ENCODE data around the gene HABP2.

Gene HABP2

GRCh38 chr10:113600569-113600968 is 47.7 kb downstream of the HABP2 start:
- in situ Hi-C loops (cut with HindIII; ENCODE audit: low sequenced_read_pairs): no loop called here

DNA sequence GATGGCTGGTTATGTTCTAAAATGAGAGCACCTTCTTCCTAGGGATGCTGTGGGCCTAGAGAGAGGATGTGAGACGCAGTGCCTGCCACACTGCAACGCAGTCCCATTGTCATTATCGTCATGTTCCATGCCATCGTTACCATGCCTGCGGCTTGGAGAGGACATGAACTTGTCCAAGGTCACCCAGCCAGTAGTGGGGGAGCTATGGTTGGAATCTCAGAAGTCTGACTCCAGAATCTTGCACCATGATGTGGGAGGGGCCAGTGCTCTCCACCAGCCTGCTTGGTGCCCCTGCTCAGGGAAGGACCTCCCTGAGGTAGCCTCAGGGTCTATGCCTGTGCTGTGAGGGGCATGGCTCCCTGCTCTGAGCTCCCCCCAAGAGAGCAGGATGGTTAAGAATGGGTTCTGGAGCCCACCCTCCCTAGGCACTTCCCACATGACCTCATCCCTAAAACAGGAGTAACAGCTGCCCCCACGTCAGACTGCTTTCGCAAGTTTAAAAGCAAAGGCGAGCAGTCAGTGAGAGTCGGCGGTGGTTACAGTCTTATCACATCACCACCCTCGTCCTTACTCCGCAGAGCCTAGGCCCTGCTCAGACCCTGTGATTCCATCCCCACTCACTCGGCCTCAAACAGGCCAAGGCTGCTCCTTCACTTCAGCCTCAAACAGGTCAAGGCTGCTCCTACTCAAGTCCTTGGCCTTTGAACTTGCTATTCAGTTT is 50.4 kb downstream of the HABP2 start:
- in situ Hi-C loops (cut with HindIII; ENCODE audit: low sequenced_read_pairs): no loop called here

- in situ Hi-C loops (cut with HindIII; ENCODE audit: low sequenced_read_pairs): no loop called here
Measured at GRCh38 chr10:113604572-113604971, 51.7 kb downstream of the HABP2 start.

GRCh38 chr10:113605268-113605978 is 52.6 kb downstream of the HABP2 start:
- in situ Hi-C loops (cut with HindIII; ENCODE audit: low sequenced_read_pairs): no loop called here

- in situ Hi-C loops (cut with HindIII; ENCODE audit: low sequenced_read_pairs): no loop called here
Measured at GRCh38 chr10:113609704-113610108, 56.9 kb downstream of the HABP2 start.

GRCh38 chr10:113610631-113611601 is 58.1 kb downstream of the HABP2 start:
- in situ Hi-C loops (cut with HindIII; ENCODE audit: low sequenced_read_pairs): no loop called here

DNA sequence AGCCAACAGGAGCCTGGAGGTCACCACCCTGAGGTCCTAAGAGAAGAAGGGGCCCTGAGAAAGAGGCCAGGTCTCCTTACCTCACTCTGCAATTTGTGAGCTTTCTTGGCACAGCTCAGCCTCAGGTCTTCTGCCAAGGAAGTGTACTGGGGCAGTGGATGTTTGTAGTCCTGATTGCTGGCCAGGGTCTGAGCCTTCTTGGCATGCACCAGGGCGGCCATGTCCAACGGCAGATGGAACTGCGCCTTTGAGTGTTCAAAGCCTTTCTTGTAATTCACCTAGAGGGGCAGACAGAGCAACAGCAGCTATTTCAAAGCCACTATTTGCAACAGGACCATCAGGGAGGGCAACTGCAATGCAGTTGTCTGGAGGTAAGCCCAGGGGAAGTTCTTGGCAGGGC is 59.3 kb downstream of the HABP2 start:
- in situ Hi-C loops (cut with HindIII; ENCODE audit: low sequenced_read_pairs): no loop called here

- in situ Hi-C loops (cut with HindIII; ENCODE audit: low sequenced_read_pairs): no loop called here
Measured at GRCh38 chr10:113613427-113613826, 60.6 kb downstream of the HABP2 start.

DNA sequence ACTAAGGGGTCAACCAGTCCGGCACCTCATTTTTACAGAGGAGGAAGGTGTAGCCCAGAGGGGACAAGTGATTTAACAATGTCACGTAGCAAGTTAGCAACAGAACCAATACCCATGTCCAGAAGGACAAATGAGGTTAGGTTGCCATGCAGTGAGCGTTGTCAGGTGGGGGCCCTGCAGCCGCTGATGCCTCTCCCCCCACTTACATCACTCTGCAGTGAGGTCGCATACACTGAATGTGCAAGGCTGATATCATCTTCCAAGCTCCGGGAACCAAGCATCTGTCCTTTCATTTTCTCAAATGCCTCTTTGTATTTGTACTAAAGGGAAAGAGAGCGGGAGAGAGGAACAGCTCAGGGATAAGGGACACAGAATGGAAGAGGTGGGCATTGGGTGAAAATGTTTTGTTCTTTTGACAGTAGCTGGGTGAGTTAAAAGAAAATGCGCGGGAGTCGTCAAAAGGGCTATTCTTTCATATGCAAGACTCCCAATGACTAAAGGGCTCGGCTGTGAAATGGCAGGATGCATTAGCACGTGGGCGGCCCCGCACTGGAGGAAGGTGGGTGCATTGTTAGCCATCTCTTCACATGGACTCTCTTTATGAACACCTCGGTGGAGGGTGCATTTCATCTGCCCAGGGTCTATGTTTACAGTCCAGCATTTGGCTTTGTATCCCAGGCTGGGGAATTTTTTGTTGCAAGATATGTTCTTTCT is 61.3 kb downstream of the HABP2 start:
- in situ Hi-C loops (cut with HindIII; ENCODE audit: low sequenced_read_pairs): no loop called here

DNA sequence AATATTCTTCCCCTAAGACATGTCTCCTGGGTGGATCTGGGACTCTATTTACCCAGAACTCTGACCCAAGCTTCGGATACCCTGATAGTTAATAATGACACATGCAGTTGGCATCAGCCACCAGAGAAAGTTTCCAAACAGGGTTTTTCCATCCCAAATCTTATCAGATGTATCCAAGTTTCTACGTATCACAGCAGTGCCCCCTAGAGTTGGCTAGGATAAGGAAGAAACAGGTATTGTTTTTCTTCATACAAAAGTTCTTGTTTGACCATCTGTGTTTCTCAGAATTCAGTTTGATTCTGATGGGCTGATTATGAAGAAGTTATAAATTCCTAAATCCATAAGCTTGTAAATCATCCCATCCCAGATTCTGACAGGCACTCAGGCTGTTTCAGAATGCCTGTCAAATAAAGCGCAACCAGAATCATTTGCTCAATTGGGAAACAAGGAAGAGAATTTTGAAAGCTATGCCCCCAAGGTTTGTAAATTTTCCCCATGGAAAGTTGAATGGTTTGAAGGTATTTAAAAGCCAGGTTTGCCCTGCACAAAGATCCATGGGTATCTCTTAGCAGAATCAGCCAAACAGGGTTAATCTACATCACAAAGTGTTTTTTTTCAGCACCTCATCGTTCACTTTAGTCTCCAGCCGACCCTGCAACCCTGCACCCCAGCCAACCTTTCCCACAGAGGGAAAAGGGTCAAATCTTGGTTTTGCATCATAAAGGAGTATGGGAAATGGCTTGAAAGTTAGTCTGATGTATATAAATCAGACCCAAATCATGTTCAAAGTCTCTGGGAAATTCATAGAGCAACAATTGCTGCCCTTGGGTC is 63.6 kb downstream of the HABP2 start:
- in situ Hi-C loops (cut with HindIII; ENCODE audit: low sequenced_read_pairs): no loop called here

GRCh38 chr10:113617086-113617485 is 64.2 kb downstream of the HABP2 start:
- in situ Hi-C loops (cut with HindIII; ENCODE audit: low sequenced_read_pairs): no loop called here

GRCh38 chr10:113618338-113618737 is 65.5 kb downstream of the HABP2 start:
- in situ Hi-C loops (cut with HindIII; ENCODE audit: low sequenced_read_pairs): no loop called here

DNA sequence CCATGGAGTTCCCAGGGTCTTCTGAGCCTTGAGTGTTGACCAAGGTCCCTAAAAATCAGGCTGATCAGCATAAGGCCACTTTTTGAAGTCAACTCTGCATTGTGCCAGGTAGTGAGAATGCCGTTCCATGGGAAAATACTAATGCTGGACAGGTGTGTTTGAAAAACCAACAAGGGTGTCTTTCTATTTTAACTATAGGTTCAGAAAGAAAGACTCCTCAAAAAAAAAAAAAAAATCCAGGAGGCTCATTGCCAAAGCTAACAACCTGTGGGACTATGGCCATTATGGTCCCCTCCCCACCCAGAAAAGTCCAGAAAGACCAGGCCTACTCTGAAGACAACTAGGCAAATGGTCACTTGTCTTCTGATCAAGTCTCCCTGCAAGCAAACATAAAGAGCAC is 66.5 kb downstream of the HABP2 start:
- in situ Hi-C loops (cut with HindIII; ENCODE audit: low sequenced_read_pairs): no loop called here

DNA sequence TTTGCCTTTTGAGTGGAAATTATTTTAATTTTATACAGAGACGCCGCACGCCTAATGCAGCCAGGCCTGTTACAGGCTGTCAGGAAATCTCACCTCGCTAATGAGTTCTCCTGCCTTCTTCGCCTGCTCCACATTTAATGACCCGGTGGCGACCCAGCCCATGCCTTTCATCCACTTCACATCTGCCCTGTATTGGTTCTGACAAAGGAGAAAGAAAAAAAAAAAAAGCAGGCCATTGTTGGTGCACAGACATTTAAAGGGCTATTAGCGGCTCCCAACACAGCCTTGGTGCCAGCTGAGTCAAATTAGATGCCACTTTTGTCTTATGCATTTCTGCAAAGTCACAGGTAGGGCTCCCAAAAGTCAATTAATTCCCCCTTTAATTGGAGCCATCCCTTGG is 67.7 kb downstream of the HABP2 start:
- in situ Hi-C loops (cut with HindIII; ENCODE audit: low sequenced_read_pairs): no loop called here

DNA sequence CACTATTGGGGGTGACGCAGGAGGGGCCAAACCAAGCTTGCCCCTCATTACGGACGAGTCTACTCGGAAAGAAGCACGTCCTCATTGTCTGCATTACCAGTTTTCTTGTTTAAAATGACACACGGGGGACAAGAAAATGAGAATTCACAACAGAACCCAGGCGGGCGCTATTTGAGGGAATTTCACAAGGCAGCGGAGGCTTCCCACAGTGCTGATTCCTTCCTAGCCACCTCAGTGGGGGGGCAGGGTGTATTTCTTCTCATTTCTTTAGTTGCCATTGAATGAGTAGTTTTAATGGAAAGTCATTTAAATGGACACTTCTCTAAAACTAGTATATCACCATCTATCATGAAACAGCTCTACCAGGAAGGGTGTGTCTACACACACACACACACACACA is 68.1 kb downstream of the HABP2 start:
- in situ Hi-C loops (cut with HindIII; ENCODE audit: low sequenced_read_pairs): no loop called here

GRCh38 chr10:113621799-113622198 is 68.9 kb downstream of the HABP2 start:
- in situ Hi-C loops (cut with HindIII; ENCODE audit: low sequenced_read_pairs): no loop called here

DNA sequence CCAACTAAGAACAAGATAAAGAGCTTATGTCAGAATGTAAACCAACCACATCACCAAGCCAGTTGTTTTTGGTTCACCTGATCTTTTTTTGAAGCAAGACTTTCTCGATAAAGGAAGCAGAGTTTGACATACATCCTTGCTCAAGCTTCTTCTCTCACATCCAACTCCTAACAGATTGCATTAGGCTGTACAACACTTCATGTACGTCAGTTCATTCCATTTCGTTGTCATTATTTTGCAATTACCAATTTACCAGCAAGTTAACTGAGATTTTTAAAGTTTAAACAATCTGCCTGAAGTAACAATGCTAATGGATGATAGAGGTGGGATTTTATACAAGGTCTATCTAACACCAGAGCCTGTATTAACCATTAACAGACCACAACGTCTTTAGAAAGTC is 70.0 kb downstream of the HABP2 start:
- in situ Hi-C loops (cut with HindIII; ENCODE audit: low sequenced_read_pairs): no loop called here

GRCh38 chr10:113625461-113626186 is 72.8 kb downstream of the HABP2 start:
- in situ Hi-C loops (cut with HindIII; ENCODE audit: low sequenced_read_pairs): no loop called here

- in situ Hi-C loops (cut with HindIII; ENCODE audit: low sequenced_read_pairs): no loop called here
Measured at GRCh38 chr10:113626809-113627355, 74.0 kb downstream of the HABP2 start.
